AG09319 (cell line): ENCODE measurements around the gene ERC1.

Experiments
- DNase-seq: peaks from one replicate; pipeline ENCODE4 v3.0.0-alpha.2; 2010; ENCODE audit warnings: low read depth; ENCODE audit errors: extremely low read depth
- CTCF ChIP-seq: IDR thresholded peaks from 2 replicates; pipeline ENCODE4 v1.5.1; 2011; ENCODE audit warnings: low read depth, mild to moderate bottlenecking, inconsistent platforms, low read length, moderate library complexity

ERC1 gene

DNA sequence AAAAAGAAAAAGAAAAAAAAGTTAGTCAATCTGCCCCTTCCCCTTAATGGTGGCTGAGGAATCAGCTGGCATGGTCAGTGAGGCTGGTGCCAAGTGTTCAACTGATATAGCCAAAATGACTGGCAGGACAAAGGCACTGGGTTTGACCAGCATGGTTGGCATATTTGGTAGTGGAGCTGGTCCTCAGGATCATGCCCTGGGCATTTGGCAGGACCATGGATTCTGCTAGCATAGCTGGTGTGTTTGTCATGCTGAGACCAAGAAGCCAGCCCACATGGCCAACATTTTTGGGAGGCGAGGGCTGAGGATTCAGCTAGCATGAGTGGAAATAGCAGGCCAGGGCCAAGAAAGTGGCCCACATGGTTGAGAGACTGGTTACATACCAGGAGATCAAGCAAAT lies 466.9 kb downstream of the ERC1 start:
- no peak for TF ChIP-seq CTCF
- peak; percentile 68 for DNase-seq

DNA sequence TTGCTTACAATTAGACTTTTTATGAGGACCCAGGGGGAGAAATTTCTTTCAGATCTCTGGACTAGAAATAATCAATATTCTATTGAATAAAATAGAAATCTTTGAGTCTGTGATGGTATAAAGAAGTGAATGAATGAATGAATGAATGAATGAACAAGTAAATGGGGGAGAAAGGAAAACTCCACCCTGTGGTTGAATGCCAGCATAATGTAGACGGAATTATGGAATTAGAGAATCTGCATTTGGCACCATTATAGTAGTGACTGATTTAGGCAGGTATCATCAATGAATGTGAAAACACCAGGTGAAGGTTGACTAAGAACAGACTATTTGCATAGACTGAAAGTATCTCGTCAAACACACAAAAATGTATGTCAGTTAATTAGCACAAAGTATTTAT lies 468.3 kb downstream of the ERC1 start:
- DNase-seq = no peak
- no peak for TF ChIP-seq CTCF

DNA sequence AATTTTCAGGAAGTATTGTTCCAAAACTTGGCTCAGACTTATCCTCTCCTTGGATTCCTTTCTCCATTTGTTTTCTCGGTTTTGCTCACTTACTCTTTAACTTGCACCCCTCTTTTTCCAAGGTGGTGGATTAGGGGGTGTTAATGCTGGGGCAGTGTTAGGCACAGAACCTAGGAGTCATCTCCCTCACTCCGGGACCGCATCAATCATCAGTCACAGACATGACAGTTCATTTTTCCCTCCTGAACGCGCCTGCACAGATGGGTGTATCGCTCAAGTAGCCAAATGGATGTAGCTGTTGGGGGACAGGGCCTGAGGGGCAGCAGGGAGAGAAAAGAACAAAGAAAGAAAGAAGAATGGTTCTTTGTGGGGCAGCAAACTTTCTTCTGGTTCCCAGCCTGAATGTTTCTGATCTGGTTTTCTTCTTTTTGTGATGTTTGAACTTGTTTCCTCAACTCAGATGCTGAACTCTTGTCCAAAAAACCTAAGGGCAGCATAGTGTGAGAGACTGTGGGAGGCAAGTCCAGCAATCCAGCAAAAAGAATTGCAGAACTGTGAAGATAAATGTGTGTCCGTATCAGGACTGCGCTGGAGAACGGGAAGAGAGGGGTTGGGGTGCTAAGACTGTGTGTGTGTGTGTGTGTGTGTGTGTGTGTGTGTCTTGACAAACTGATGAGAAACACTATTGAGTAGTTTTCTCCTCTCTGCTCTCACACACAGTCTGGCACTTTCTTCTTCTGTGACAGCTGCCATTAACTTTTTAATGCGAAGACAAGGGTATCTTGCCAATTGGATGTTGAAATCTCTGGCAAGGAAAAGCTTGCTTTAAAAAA lies 472.3 kb downstream of the ERC1 start:
- no peak for DNase-seq
- TF ChIP-seq CTCF = no peak

DNA sequence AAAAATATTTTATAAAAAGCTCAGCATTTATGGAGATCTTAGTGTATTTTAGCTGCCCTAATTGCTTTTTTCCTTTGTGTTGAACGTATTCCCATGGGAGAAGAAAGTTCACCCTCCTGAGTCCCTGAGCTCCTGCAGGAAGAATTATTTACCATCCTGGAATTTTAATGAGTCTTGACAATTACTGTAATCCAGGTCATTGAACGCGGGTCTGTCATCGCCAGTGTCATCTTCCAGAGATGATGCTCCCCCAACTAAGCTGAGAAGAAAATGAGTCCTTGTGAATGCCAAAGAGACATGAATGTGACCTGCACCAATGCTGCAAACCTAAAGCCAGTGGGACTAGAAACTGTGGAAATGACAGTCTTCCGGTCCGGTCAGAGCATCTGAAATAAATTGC lies 473.9 kb downstream of the ERC1 start:
- TF ChIP-seq CTCF = no peak
- no peak for DNase-seq

DNA sequence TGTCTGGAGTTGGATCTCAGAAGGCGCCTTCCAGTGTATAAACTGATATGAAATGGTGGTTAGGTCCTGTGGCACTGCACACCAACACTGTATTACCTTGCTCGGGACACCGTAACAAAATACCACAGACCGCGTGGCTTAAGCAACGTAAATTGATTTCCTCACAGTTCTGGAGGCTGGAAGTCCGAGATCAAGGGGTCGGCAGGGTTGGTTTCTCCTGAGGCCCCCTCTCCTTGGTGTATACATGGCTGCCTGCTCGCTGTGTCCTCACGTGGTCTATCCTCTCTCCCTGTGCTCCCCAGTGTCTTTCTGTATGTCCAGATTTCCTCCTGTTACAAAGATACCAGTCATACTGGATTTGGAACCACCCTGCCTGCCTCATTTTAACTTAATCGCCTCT lies 475.0 kb downstream of the ERC1 start:
- DNase-seq = no peak
- TF ChIP-seq CTCF = no peak

- no peak for TF ChIP-seq CTCF
- no peak for DNase-seq
Observed at GRCh38 chr12:1466481-1467154, 475.6 kb downstream of the ERC1 start.

- no peak for TF ChIP-seq CTCF
- DNase-seq = no peak
Observed at GRCh38 chr12:1467710-1468109, 476.7 kb downstream of the ERC1 start.
